H1 (cell line): Measurements from ENCODE around the gene SH3PXD2A.

Source experiments
- EZH2 ChIP-seq: fragments of 200-600 bp; sonication (generic); IDR thresholded peaks from 2 replicates; pipeline ENCODE4 v1.7.1; 2012; ENCODE audit warnings: low read depth, mild to moderate bottlenecking, moderate library complexity, low read length, inconsistent platforms; ENCODE audit not compliant: severe bottlenecking
- POLR2A ChIP-seq, 2 experiments: IDR thresholded peaks; 1 replicate in 1 of 2; 2 replicates in 1 of 2; pipeline ENCODE4 v1.6.1; 2011; ENCODE audit warnings: low read depth in 2 of 2, low read length in 2 of 2, mild to moderate bottlenecking in 2 of 2; ENCODE audit errors: control extremely low read depth in 1 of 2

DNA sequence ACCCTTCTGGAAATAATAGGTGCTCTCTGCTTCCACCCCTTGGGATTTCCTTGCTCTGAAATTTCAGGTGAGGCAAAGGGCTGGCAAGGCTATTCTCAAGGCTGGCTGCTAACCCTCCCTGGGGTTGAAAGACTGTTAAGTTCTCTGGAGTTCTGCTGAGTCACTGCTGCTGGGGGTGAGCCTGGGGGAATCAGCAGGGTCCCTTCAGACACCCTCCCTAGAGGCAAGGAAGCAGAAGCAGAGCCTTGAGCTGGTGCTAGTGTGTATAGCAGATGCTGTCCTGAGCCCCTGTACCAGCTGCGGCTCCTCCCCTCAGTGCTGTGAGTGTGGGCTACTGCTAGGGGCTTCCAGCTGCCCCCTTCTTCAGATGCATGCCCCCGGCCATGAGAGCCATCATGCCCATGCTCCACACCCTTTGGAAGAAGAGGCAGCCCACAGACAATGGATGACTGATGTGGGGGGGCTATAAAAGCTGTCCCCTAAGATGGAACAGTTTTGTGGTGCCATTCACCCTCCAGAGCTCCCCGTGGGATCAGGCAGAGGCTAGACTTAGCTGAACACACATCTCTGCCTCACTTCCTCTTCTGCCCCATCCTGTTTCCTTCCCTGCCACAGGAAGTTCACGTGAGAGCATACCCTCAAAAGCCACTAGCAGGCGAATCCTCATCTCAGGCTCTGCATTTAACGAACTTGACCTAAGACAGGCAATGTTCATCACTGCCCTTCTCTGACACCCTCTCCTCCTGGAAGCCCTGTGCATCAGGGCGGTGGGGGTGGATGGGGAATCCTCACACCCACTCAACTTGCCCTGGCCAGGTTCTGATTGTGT is 91.8 kb downstream of the SH3PXD2A start:
- TF ChIP-seq POLR2A (IDR thresholded peaks at IDR 0.05; ENCODE audit: control extremely low read depth in 1 of 2, low read depth in 2 of 2, low read length in 2 of 2) (no peak), EZH2 (no peak)
